DOHH2 (cell line): ENCODE results near the gene PAPOLA.
A peak's percentile ranks its signal among the peaks of the same experiment; 100 is the strongest.

Experiments used
- H3F3A ChIP-seq: fragments of 200-600 bp; sonication (generic), shearing (Covaris generic); 2 replicates; pipeline ENCODE4 v1.6.0; 2016; ENCODE audit warnings: antibody characterized with exemption, mild to moderate bottlenecking; ENCODE audit not compliant: control insufficient read depth, insufficient read depth
- H3K27ac ChIP-seq: fragments of 200-600 bp; sonication (generic); 2 replicates; pipeline ENCODE4 v1.5.1; 2014; ENCODE audit warnings: low read depth, mild to moderate bottlenecking, low read length, moderate library complexity
- H3K27me3 ChIP-seq: fragments of 200-600 bp; sonication (generic); 2 replicates; pipeline ENCODE4 v1.6.1; 2014; ENCODE audit warnings: mild to moderate bottlenecking, low read length, mixed read lengths; ENCODE audit not compliant: control insufficient read depth
- H3K36me3 ChIP-seq: fragments of 200-600 bp; sonication (generic); 2 replicates; pipeline ENCODE4 v1.6.1; 2014; ENCODE audit warnings: mild to moderate bottlenecking, low read length, moderate library complexity, mixed read lengths; ENCODE audit not compliant: control insufficient read depth
- H3K4me1 ChIP-seq: fragments of 200-600 bp; sonication (generic); 2 replicates; pipeline ENCODE4 v1.6.1; 2014; ENCODE audit warnings: mild to moderate bottlenecking, low read length, mixed read lengths; ENCODE audit not compliant: control insufficient read depth
- H3K4me2 ChIP-seq: fragments of 200-600 bp; sonication (generic); 2 replicates; pipeline ENCODE4 v1.6.0; 2014; ENCODE audit warnings: mild to moderate bottlenecking, low read length, moderate library complexity
- H3K4me3 ChIP-seq: fragments of 200-600 bp; sonication (generic); 2 replicates; pipeline ENCODE4 v1.5.1; 2014; ENCODE audit warnings: mild to moderate bottlenecking, low read length, mixed read lengths
- H3K79me2 ChIP-seq: fragments of 200-600 bp; sonication (generic); 2 replicates; pipeline ENCODE4 v1.6.1; 2014; ENCODE audit warnings: mild to moderate bottlenecking, low read length, mixed read lengths; ENCODE audit not compliant: control insufficient read depth
- H3K9me2 ChIP-seq: fragments of 200-600 bp; sonication (generic); replicated peaks from 2 replicates; pipeline ENCODE4 v1.6.1; 2014; ENCODE audit warnings: mild to moderate bottlenecking, low read length, mixed read lengths; ENCODE audit not compliant: control insufficient read depth
- H3K9me3 ChIP-seq: fragments of 200-600 bp; sonication (generic); 2 replicates; pipeline ENCODE4 v1.6.1; 2014; ENCODE audit warnings: antibody characterized with exemption, low read length, mixed read lengths; ENCODE audit not compliant: control insufficient read depth, insufficient read depth
- H4K20me1 ChIP-seq: fragments of 200-600 bp; sonication (generic); 2 replicates; pipeline ENCODE4 v1.6.0; 2014; ENCODE audit warnings: low read depth, mild to moderate bottlenecking, antibody characterized with exemption, low read length, moderate library complexity; ENCODE audit not compliant: control insufficient read depth, insufficient read depth
- EZH2phosphoT487 ChIP-seq: fragments of 200-600 bp; sonication (generic); IDR thresholded peaks from 2 replicates; pipeline ENCODE4 v1.6.1; 2017; ENCODE audit warnings: borderline replicate concordance, mild to moderate bottlenecking, antibody characterized with exemption, low read length, moderate library complexity, mixed read lengths
- TF ChIP-seq, protein P1 (sequence below): fragments of 200-600 bp; sonication (generic); IDR thresholded peaks from one replicate; pipeline ENCODE4 v1.5.1; 2014; ENCODE audit warnings: antibody characterized with exemption, mild to moderate bottlenecking, low read depth, low read length; ENCODE audit not compliant: poor library complexity, severe bottlenecking

The PAPOLA gene

DNA sequence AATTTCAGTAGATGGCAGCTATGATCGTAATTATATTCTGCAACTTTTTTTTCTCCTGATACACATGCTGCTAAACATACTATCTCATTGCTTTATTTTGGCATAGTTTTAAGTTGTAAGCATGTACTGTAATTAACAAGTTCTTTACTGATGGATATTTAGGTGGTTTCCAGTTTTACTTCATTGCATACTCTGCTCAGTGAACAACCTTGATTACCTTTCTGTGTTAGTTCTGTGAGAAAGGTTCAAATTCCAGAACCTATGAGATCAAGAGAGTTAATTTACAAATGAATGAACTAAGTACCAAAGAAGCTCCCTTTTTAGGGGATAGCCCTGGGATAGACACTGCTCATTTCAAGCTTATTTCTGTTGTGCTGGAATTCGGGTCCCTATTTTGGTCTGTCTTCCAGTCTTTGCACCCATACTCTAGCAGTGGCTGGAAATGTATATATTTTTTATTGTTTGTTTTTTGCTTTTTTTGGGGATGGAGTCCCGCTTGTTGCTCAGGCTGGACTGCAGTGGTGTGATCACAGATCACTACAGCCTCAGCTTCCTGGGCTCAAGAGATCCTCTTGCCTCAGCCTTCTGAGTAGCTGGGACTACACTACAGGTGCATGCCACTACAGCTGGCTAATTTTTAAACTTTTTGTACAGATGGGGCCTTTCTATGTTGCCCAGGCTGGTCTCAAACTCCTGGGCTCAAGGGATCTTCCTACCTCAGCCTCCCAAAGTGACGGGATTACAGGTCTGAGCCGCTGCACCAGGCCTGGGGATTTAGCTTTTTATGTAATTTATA is 10.6 kb downstream of the PAPOLA start:
- Histone ChIP-seq H3K9me2 (no peaks in the 10 kb centered on the region), H3K27ac (no peak overlapping the region), H3K79me2 (peaks cover 100% of the 10 kb centered on the region), H3K4me1 (peaks cover 97% of the 10 kb centered on the region), H4K20me1 (peaks cover 60% of the 10 kb centered on the region), H3F3A (no peaks in the 10 kb centered on the region), H3K4me2 (peak overlapping the region; percentile 27), H3K4me3 (no peak overlapping the region), H3K9me3 (no peaks in the 10 kb centered on the region), H3K36me3 (peaks cover 4% of the 10 kb centered on the region; the same call in 1 of the 2 replicates), H3K27me3 (no peaks in the 10 kb centered on the region)
- TF ChIP-seq EZH2phosphoT487 = no peak
- TF ChIP-seq, protein P1, sequence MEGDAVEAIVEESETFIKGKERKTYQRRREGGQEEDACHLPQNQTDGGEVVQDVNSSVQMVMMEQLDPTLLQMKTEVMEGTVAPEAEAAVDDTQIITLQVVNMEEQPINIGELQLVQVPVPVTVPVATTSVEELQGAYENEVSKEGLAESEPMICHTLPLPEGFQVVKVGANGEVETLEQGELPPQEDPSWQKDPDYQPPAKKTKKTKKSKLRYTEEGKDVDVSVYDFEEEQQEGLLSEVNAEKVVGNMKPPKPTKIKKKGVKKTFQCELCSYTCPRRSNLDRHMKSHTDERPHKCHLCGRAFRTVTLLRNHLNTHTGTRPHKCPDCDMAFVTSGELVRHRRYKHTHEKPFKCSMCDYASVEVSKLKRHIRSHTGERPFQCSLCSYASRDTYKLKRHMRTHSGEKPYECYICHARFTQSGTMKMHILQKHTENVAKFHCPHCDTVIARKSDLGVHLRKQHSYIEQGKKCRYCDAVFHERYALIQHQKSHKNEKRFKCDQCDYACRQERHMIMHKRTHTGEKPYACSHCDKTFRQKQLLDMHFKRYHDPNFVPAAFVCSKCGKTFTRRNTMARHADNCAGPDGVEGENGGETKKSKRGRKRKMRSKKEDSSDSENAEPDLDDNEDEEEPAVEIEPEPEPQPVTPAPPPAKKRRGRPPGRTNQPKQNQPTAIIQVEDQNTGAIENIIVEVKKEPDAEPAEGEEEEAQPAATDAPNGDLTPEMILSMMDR = no peak

DNA sequence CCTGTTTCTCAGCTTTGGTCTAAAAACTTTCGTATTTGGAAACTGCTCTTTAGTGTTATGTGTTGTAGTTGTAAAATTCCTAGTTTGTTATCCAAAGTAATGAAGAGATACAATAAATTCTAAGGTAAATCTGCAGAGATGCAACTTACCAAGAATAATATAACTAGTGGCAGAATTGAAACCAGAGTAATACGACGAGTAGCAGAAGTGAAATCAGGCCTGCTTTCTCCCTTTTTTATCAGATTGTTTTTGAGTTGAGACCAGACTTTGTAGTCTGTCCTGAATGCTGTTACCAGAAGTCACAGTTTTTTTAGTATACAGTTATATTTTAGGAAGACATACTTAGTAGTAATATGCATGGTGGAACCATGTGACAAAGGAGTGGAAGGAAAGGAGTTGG is 12.5 kb downstream of the PAPOLA start:
- peak overlapping the region; percentile 3 for H3K4me3 ChIP-seq
- TF ChIP-seq EZH2phosphoT487 = no peak
- TF ChIP-seq, protein P1 = no peak
- H3K4me1 ChIP-seq = peaks cover 83% of the 10 kb centered on the region
- H4K20me1 ChIP-seq = peaks cover 57% of the 10 kb centered on the region
- no peak overlapping the region for H3K27ac ChIP-seq
- H3K27me3 ChIP-seq = no peaks in the 10 kb centered on the region
- H3K36me3 ChIP-seq = peaks cover 7% of the 10 kb centered on the region
- H3K9me2 ChIP-seq = no peaks in the 10 kb centered on the region
- peaks cover 100% of the 10 kb centered on the region for H3K79me2 ChIP-seq
- H3F3A ChIP-seq = no peaks in the 10 kb centered on the region
- H3K9me3 ChIP-seq = no peaks in the 10 kb centered on the region
- H3K4me2 ChIP-seq = peak overlapping the region; percentile 32

DNA sequence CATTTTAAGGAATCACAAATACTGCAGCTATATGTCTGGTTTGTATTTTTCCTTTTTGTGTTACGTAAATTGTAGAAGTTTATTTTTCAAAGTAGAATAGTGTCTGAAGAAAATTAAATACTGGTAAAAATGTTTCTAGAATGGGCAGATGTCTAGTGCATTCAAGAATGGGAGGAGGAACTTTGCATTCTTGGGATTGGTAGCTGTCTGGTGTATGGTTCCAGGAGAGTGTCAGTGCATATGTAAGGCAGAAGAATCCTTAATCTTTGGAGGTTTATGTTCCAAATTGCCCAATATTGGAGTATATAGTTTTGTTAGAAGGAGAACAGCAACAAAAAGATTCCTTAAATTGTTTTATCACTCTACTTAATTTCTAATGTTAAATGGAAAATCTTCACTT is 13.5 kb downstream of the PAPOLA start:
- Histone ChIP-seq H3K4me2 (peak overlapping the region; percentile 10), H3K79me2 (peaks cover 100% of the 10 kb centered on the region), H3K4me1 (peaks cover 75% of the 10 kb centered on the region), H3K9me2 (no peaks in the 10 kb centered on the region), H3K27ac (no peak overlapping the region), H3K9me3 (no peaks in the 10 kb centered on the region), H3K27me3 (no peaks in the 10 kb centered on the region), H3K4me3 (no peak overlapping the region), H3F3A (no peaks in the 10 kb centered on the region), H4K20me1 (peaks cover 54% of the 10 kb centered on the region), H3K36me3 (peaks cover 14% of the 10 kb centered on the region)
- TF ChIP-seq EZH2phosphoT487 = no peak
- TF ChIP-seq, protein P1 = no peak
